Measurements from ENCODE around the gene ADAM8.

Gene ADAM8

DNA sequence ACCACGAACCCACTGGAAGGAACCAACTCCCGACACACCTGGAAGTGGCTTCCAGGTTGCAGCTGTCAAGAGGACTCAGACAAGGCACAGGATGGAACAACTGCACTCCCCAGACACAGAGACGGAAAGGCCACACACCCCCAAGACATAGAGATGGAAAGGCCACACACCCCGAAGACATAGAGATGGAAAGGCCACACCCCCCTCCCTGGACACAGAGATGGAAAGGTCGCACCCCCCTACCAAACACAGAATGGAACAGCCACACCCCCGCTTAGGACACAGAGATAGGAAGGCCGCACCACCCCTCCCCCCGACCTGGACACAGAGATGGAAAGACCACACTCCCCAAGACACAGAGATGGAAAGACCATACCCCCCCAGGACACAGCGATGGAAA, 39.6 kb upstream of the ADAM8 start:
- Histone ChIP-seq H3K9me3 (ENCODE audit: control insufficient read depth in 2 of 2, low read length in 2 of 2) (no peaks in the 10 kb centered on the region), H3K27ac (ENCODE audit: low read depth in 2 of 2, low read length in 2 of 2) (no peak overlapping the region), H3K36me3 (ENCODE audit: control insufficient read depth in 2 of 2, insufficient read depth in 2 of 2, low read length in 2 of 2) (peaks cover 8 to 16% of the 10 kb centered on the region in 2 donors), H3K9ac (ENCODE audit: low read depth in 1 of 2, low read length in 2 of 2) (no peak overlapping the region), H3K4me1 (ENCODE audit: control insufficient read depth in 2 of 2, insufficient read depth in 2 of 2, low read length in 2 of 2) (peaks cover 0 to 5% of the 10 kb centered on the region in 2 donors), H3K27me3 (ENCODE audit: control insufficient read depth in 2 of 2, insufficient read depth in 2 of 2, low read length in 2 of 2) (peaks cover 0 to 8% of the 10 kb centered on the region in 2 donors), H3K4me3 (ENCODE audit: low read length in 2 of 2) (no peak overlapping the region)

DNA sequence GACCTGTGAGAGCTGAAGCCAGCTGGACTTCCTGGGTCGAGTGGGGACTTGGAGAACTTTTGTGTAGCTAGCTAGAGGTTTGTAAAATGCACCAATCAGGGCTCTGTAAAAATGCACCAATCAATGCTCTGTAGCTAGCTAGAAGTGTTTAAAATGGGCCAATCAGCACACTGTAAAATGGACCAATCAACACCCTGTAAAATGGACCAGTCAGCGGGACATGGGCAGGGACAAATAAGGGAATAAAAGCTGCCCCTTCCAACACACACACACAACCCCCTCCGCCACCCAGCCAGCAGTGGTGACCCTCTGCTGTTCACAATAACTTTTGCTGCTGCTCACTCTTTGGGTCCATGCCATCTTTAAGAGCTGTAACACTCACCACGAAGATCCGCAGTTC, 39.2 kb upstream of the ADAM8 start:
- H3K9ac ChIP-seq (ENCODE audit: low read depth in 1 of 2, low read length in 2 of 2) = no peak overlapping the region
- no peaks in the 10 kb centered on the region for H3K9me3 ChIP-seq (ENCODE audit: control insufficient read depth in 2 of 2, low read length in 2 of 2)
- peaks cover 8 to 16% of the 10 kb centered on the region in 2 donors for H3K36me3 ChIP-seq (ENCODE audit: control insufficient read depth in 2 of 2, insufficient read depth in 2 of 2, low read length in 2 of 2)
- peaks cover 0 to 5% of the 10 kb centered on the region in 2 donors for H3K4me1 ChIP-seq (ENCODE audit: control insufficient read depth in 2 of 2, insufficient read depth in 2 of 2, low read length in 2 of 2)
- peaks cover 0 to 8% of the 10 kb centered on the region in 2 donors for H3K27me3 ChIP-seq (ENCODE audit: control insufficient read depth in 2 of 2, insufficient read depth in 2 of 2, low read length in 2 of 2)
- no peak overlapping the region for H3K4me3 ChIP-seq (ENCODE audit: low read length in 2 of 2)
- H3K27ac ChIP-seq (ENCODE audit: low read depth in 2 of 2, low read length in 2 of 2) = no peak overlapping the region

DNA sequence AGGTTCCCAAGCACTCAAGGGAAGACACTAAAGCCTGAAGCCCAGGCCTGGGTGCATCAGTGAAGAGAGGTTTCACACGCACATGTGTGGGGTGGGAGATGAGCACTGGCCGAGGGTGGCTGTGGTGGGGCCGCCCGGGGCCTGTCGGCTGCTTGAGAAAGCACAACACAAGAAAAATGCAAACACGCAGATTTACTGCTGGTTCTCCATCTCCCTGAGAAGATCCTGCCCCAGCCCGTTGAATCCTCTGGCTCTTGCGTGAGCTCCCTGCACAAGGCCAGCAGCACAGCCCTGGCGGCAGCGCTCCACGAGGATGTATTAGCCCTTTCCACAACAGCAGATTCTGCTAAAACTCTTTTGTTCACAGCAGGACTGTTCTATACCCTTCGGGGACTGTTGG, 38.2 kb upstream of the ADAM8 start:
- no peak overlapping the region for H3K27ac ChIP-seq (ENCODE audit: low read depth in 2 of 2, low read length in 2 of 2)
- no peaks in the 10 kb centered on the region for H3K9me3 ChIP-seq (ENCODE audit: control insufficient read depth in 2 of 2, low read length in 2 of 2)
- no peak overlapping the region for H3K9ac ChIP-seq (ENCODE audit: low read depth in 1 of 2, low read length in 2 of 2)
- peaks cover 12 to 16% of the 10 kb centered on the region in 2 donors for H3K36me3 ChIP-seq (ENCODE audit: control insufficient read depth in 2 of 2, insufficient read depth in 2 of 2, low read length in 2 of 2)
- peaks cover 5 to 6% of the 10 kb centered on the region in 2 donors for H3K4me1 ChIP-seq (ENCODE audit: control insufficient read depth in 2 of 2, insufficient read depth in 2 of 2, low read length in 2 of 2)
- H3K4me3 ChIP-seq (ENCODE audit: low read length in 2 of 2) = no peak overlapping the region
- H3K27me3 ChIP-seq (ENCODE audit: control insufficient read depth in 2 of 2, insufficient read depth in 2 of 2, low read length in 2 of 2) = peaks cover 0 to 8% of the 10 kb centered on the region in 2 donors

DNA sequence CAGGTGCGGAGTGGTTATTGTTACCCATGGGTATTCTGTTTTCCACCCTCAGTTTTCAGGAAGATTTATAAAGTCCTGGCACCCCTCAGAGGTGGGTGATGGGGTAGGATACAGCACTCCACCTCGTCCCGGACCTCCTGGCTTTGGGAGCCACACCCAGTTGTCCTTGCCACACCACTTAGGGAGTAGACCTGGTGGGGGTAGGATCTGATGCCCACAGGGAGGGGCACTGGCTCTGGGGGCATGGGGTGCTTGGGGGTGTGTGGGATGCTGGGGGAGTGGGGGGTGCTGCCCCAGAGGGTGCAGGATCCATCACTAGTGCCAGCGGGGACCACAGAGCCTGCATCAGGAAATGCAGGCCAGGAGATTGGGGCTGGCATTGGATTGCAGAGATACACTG, 36.5 kb upstream of the ADAM8 start:
- H3K27me3 ChIP-seq (ENCODE audit: control insufficient read depth in 2 of 2, insufficient read depth in 2 of 2, low read length in 2 of 2) = no peaks in the 10 kb centered on the region
- H3K9ac ChIP-seq (ENCODE audit: low read depth in 1 of 2, low read length in 2 of 2) = no peak overlapping the region
- H3K4me3 ChIP-seq (ENCODE audit: low read length in 2 of 2) = no peak overlapping the region
- no peak overlapping the region for H3K27ac ChIP-seq (ENCODE audit: low read depth in 2 of 2, low read length in 2 of 2)
- peaks cover 8 to 12% of the 10 kb centered on the region in 2 donors for H3K4me1 ChIP-seq (ENCODE audit: control insufficient read depth in 2 of 2, insufficient read depth in 2 of 2, low read length in 2 of 2)
- no peaks in the 10 kb centered on the region for H3K9me3 ChIP-seq (ENCODE audit: control insufficient read depth in 2 of 2, low read length in 2 of 2)
- H3K36me3 ChIP-seq (ENCODE audit: control insufficient read depth in 2 of 2, insufficient read depth in 2 of 2, low read length in 2 of 2) = peaks cover 13 to 16% of the 10 kb centered on the region in 2 donors

DNA sequence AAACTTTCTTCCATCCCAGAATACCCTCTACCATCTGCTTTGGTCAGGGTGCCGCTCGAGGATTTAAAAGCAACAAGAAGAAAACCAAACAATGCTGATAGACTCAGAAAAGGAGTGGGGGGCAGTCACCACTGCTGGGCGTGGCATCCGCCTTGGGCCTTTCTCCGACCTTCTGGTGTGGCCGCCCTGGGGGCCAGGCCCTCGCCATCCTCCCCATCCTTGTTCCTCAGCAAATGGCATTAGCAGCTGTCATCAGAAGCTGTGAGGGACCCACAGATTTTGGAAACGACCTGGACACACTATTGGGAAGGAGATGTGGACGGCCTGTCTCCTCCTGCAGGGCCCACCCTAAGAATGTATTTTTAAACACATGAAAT, 36.1 kb upstream of the ADAM8 start:
- H3K27ac ChIP-seq (ENCODE audit: low read depth in 2 of 2, low read length in 2 of 2) = no peak overlapping the region

DNA sequence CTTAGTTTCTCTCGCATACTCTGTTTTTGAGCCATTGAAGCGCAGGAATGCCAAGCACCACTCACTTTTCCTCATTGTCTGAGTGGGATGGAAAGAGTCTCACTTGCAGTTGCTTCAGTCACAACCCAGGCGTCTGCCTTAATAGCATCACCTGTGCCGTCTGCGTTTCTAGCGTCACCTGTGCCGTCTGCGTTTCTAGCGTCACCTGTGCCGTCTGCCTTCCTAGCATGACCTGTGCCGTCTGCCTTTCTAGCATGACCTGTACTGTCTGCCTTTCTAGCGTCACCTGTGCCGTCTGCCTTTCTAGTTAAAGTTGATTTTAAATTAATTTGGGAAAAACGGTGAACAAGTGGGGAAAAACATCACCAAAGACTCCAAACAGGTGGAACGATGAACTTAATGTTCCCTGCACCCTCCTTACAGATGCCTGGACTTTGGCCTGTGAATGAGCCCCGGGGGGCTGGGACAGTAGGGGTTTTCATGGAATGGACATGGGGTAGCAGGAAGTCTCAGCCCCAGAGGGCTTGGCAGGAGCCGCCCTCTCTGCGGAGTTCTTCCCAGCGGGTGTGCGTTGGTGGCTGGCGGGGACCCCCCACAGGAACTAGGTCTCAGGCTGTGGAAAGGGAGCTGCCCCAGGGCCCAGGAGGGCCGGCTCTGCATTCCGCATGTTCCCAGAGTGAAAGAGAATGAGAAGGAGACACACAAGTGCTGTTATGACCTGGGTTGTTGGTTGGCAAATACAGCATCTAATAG, 35.5 kb upstream of the ADAM8 start:
- no peak overlapping the region for H3K27ac ChIP-seq (ENCODE audit: low read depth in 2 of 2, low read length in 2 of 2)
- no peak overlapping the region for H3K9ac ChIP-seq (ENCODE audit: low read depth in 1 of 2, low read length in 2 of 2)
- H3K27me3 ChIP-seq (ENCODE audit: control insufficient read depth in 2 of 2, insufficient read depth in 2 of 2, low read length in 2 of 2) = no peaks in the 10 kb centered on the region
- no peak overlapping the region for H3K4me3 ChIP-seq (ENCODE audit: low read length in 2 of 2)
- H3K36me3 ChIP-seq (ENCODE audit: control insufficient read depth in 2 of 2, insufficient read depth in 2 of 2, low read length in 2 of 2) = peaks cover 13 to 16% of the 10 kb centered on the region in 2 donors
- H3K9me3 ChIP-seq (ENCODE audit: control insufficient read depth in 2 of 2, low read length in 2 of 2) = no peaks in the 10 kb centered on the region
- H3K4me1 ChIP-seq (ENCODE audit: control insufficient read depth in 2 of 2, insufficient read depth in 2 of 2, low read length in 2 of 2) = peaks cover 14 to 21% of the 10 kb centered on the region in 2 donors

More for the DNA sequence above, 36.1 kb upstream of the ADAM8 start:
- no peaks in the 10 kb centered on the region for H3K9me3 ChIP-seq (ENCODE audit: control insufficient read depth in 2 of 2, low read length in 2 of 2)
- peaks cover 13 to 16% of the 10 kb centered on the region in 2 donors for H3K36me3 ChIP-seq (ENCODE audit: control insufficient read depth in 2 of 2, insufficient read depth in 2 of 2, low read length in 2 of 2)
- no peak overlapping the region for H3K9ac ChIP-seq (ENCODE audit: low read depth in 1 of 2, low read length in 2 of 2)
- no peaks in the 10 kb centered on the region for H3K27me3 ChIP-seq (ENCODE audit: control insufficient read depth in 2 of 2, insufficient read depth in 2 of 2, low read length in 2 of 2)
- H3K4me3 ChIP-seq (ENCODE audit: low read length in 2 of 2) = no peak overlapping the region
- H3K4me1 ChIP-seq (ENCODE audit: control insufficient read depth in 2 of 2, insufficient read depth in 2 of 2, low read length in 2 of 2) = peaks cover 9 to 16% of the 10 kb centered on the region in 2 donors

DNA sequence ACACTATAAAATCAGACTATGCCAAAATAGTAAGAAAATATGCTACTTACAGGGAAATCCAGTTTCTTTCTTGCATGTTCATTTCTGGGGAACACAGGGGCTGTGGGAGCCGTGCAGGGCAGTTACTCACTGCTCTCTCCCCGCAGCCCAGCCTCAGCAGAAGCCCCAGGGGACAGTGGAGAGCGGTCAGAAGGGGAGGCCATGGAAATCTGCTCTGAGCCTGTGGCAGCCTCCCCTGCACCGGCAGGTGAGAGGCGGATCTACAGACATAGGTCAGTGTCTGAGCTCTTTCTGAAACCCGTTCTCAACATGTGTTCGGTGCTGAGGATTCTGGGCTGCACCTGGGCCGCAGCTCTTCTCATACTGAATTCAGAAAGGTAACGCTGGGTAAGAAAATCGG, 34.9 kb upstream of the ADAM8 start:
- Histone ChIP-seq H3K9me3 (ENCODE audit: control insufficient read depth in 2 of 2, low read length in 2 of 2) (no peaks in the 10 kb centered on the region), H3K27ac (ENCODE audit: low read depth in 2 of 2, low read length in 2 of 2) (no peak overlapping the region), H3K36me3 (ENCODE audit: control insufficient read depth in 2 of 2, insufficient read depth in 2 of 2, low read length in 2 of 2) (peaks cover 13 to 16% of the 10 kb centered on the region in 2 donors), H3K4me3 (ENCODE audit: low read length in 2 of 2) (no peak overlapping the region), H3K9ac (ENCODE audit: low read depth in 1 of 2, low read length in 2 of 2) (no peak overlapping the region), H3K27me3 (ENCODE audit: control insufficient read depth in 2 of 2, insufficient read depth in 2 of 2, low read length in 2 of 2) (no peaks in the 10 kb centered on the region), H3K4me1 (ENCODE audit: control insufficient read depth in 2 of 2, insufficient read depth in 2 of 2, low read length in 2 of 2) (peaks cover 20 to 26% of the 10 kb centered on the region in 2 donors)

DNA sequence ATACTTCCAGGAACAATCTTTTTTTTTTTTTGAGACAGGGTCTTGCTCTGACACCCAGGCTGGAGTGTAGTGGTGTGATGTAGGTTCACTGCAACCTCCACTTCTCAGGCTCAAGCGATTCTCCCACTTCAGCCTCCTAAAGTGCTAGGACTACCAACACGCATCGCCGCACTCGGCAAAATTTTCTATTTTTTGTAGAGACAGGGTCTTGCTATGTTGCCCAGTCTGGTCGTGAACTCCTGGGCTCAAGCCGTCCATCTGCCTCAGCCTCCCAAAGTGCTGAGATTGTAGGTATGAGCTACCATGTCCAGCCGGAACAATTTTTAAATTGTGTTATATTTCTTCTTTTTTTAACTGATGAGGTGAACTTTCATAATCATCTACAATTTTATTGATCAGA, 34.1 kb upstream of the ADAM8 start:
- no peaks in the 10 kb centered on the region for H3K27me3 ChIP-seq (ENCODE audit: control insufficient read depth in 2 of 2, insufficient read depth in 2 of 2, low read length in 2 of 2)

DNA sequence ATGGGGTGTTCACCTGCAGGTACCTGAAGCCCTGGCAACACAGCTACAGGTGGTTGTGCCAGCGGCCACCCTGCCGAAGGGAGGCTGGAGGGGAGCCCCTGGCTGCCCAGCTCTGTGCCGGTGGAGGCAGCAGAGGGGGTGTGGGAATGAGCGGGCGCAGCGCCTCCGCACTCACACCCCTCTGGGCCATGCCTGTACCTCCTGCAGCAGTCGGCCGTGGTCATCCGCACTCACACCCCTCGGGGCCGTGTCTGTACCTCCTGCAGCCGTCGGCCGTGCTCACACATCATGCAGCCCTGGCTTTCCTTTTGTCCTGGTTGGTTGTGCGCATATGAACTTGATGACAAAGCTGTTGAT, 33.7 kb upstream of the ADAM8 start:
- Histone ChIP-seq H3K27me3 (ENCODE audit: control insufficient read depth in 2 of 2, insufficient read depth in 2 of 2, low read length in 2 of 2) (no peaks in the 10 kb centered on the region), H3K9me3 (ENCODE audit: control insufficient read depth in 2 of 2, low read length in 2 of 2) (no peaks in the 10 kb centered on the region), H3K4me3 (ENCODE audit: low read length in 2 of 2) (peak overlapping the region in 1 of 2 donors; percentile 53), H3K4me1 (ENCODE audit: control insufficient read depth in 2 of 2, insufficient read depth in 2 of 2, low read length in 2 of 2) (peaks cover 20 to 26% of the 10 kb centered on the region in 2 donors), H3K9ac (ENCODE audit: low read depth in 1 of 2, low read length in 2 of 2) (no peak overlapping the region), H3K36me3 (ENCODE audit: control insufficient read depth in 2 of 2, insufficient read depth in 2 of 2, low read length in 2 of 2) (peaks cover 14 to 16% of the 10 kb centered on the region in 2 donors), H3K27ac (ENCODE audit: low read depth in 2 of 2, low read length in 2 of 2) (no peak overlapping the region)

More for the DNA sequence above, 34.1 kb upstream of the ADAM8 start:
- no peak overlapping the region for H3K9ac ChIP-seq (ENCODE audit: low read depth in 1 of 2, low read length in 2 of 2)
- H3K4me3 ChIP-seq (ENCODE audit: low read length in 2 of 2) = no peak overlapping the region
- no peak overlapping the region for H3K27ac ChIP-seq (ENCODE audit: low read depth in 2 of 2, low read length in 2 of 2)
- no peaks in the 10 kb centered on the region for H3K9me3 ChIP-seq (ENCODE audit: control insufficient read depth in 2 of 2, low read length in 2 of 2)
- H3K36me3 ChIP-seq (ENCODE audit: control insufficient read depth in 2 of 2, insufficient read depth in 2 of 2, low read length in 2 of 2) = peaks cover 13 to 16% of the 10 kb centered on the region in 2 donors
- peaks cover 20 to 26% of the 10 kb centered on the region in 2 donors for H3K4me1 ChIP-seq (ENCODE audit: control insufficient read depth in 2 of 2, insufficient read depth in 2 of 2, low read length in 2 of 2)

DNA sequence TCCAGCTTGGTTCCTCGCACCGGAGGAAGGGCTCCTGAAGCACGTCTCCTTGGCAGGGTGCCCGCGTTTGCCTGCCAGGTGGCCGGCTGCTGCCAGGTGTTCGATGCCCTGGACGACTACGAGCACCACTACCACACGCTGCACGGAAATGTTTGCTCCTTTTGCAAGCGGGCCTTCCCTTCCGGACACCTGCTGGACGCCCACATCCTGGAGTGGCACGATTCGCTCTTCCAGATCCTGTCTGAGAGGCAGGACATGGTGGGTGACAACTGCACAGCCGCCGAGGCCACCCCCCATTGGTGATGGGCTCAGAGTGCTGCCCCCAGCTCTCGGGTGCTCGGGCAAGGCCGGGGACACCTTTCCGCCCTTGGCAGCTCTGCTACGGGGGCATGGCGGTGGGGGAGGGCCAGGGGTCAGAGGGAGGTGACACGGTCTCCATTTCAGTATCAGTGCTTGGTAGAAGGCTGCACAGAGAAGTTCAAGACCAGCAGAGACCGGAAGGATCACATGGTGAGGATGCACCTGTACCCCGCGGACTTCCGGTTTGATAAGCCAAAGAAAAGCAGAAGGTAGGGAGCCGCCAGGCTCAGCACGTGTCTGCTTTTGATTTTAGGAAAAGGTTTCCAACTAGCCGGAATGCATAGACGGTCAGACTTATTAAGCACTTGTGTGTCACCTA, 33.2 kb upstream of the ADAM8 start:
- H3K4me3 ChIP-seq (ENCODE audit: low read length in 2 of 2) = peak overlapping the region; percentile 53 to 88
- peak overlapping the region; percentile 87 to 96 for H3K27ac ChIP-seq (ENCODE audit: low read depth in 2 of 2, low read length in 2 of 2)
- H3K4me1 ChIP-seq (ENCODE audit: control insufficient read depth in 2 of 2, insufficient read depth in 2 of 2, low read length in 2 of 2) = peaks cover 20 to 27% of the 10 kb centered on the region in 2 donors

More for the DNA sequence above, 33.2 kb upstream of the ADAM8 start:
- Histone ChIP-seq H3K9me3 (ENCODE audit: control insufficient read depth in 2 of 2, low read length in 2 of 2) (no peaks in the 10 kb centered on the region), H3K36me3 (ENCODE audit: control insufficient read depth in 2 of 2, insufficient read depth in 2 of 2, low read length in 2 of 2) (peaks cover 14 to 16% of the 10 kb centered on the region in 2 donors), H3K27me3 (ENCODE audit: control insufficient read depth in 2 of 2, insufficient read depth in 2 of 2, low read length in 2 of 2) (no peaks in the 10 kb centered on the region), H3K9ac (ENCODE audit: low read depth in 1 of 2, low read length in 2 of 2) (peak overlapping the region; percentile 41 to 54)
